Activated CD4-positive, alpha-beta T cell treated with anti-CD3 and anti-CD28 coated beads, Interleukin-2, amount 10 ng/mL, durations not matched to agents 7 days and 5 days (primary cell): ENCODE data around the gene DRD1. TPM values are rescaled to one million over a fixed set of nuclear protein-coding genes. Genes with fewer than 3 reads are reported as not detected.
"Not testable (repeated sequence)": the region's sequence is repeated elsewhere in the genome, so short reads cannot be mapped to it uniquely, and the experiment has no call there.

Experiments used
- CTCF ChIA-PET: fragments of 350-600 bp; sonication (Branson Sonifier 250); formaldehyde crosslinking; loops from one replicate; lab custom pipeline; 2021; ENCODE audit warnings: antibody characterized with exemption; lab: Charles Lee
- POLR2A ChIA-PET: fragments of 350-600 bp; sonication (Branson Sonifier 250); formaldehyde crosslinking; loops from one replicate; lab custom pipeline; 2021; ENCODE audit warnings: antibody characterized with exemption; lab: Charles Lee
- DNase-seq: peaks from one replicate; pipeline ENCODE4 v3.0.0-alpha.2; 2020
- H3K27ac Mint-ChIP-seq: one replicate; pipeline ENCODE4 v1.8.0; 2021; ENCODE audit warnings: mild to moderate bottlenecking, moderate library complexity, mixed read lengths
- H3K27me3 Mint-ChIP-seq: one replicate; pipeline ENCODE4 v1.8.0; 2021; ENCODE audit warnings: mixed read lengths
- H3K36me3 Mint-ChIP-seq: one replicate; pipeline ENCODE4 v1.8.0; 2021; ENCODE audit warnings: low read depth, mixed read lengths
- H3K4me1 Mint-ChIP-seq: one replicate; pipeline ENCODE4 v1.8.0; 2021; ENCODE audit warnings: mixed read lengths
- H3K4me3 Mint-ChIP-seq: one replicate; pipeline ENCODE4 v1.8.0; 2021; ENCODE audit warnings: mild to moderate bottlenecking, moderate library complexity, mixed read lengths
- H3K9me3 Mint-ChIP-seq: one replicate; pipeline ENCODE4 v1.8.0; 2021; ENCODE audit warnings: mixed read lengths
- total RNA-seq, 2 experiments: library from RNA; stranded (reverse); gene quantifications; one replicate each; pipeline ENCODE4 v1.2.3, GENCODE V29; 2021

DRD1 gene
- total RNA-seq, 2 experiments from 2014 or later: not detected

DNA sequence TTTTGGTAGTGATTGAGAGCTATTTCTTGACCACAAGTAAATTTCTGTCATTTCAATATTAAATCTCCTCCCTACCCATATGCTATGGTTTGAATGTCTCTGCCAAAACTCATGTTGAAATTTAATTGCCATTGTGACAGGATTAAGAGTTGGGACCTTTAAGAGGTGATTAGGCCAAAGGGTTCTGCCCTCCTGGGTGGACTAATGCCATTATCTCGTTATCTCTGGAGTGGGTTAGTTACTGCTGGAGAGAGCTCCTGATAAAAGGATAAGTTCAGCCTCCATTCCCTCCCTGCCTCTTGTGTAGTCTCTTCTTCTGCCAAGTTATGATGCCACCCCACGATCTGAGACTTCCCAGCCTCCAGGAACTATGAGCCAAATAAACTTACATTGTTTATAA lies 3.6 kb upstream of the DRD1 start:
- H3K36me3 Mint-ChIP-seq: no peaks in the 10 kb centered on the region
- no peak overlapping the region for H3K27ac Mint-ChIP-seq
- ChIA-PET POLR2A (no interaction called here), CTCF (no interaction called here)
- H3K4me1 Mint-ChIP-seq: peaks cover 6% of the 10 kb centered on the region
- H3K9me3 Mint-ChIP-seq: no peaks in the 10 kb centered on the region
- DNase-seq: no peak
- peaks cover 72% of the 10 kb centered on the region for H3K27me3 Mint-ChIP-seq
- no peak overlapping the region for H3K4me3 Mint-ChIP-seq

- CTCF ChIA-PET, H3K36me3 Mint-ChIP-seq, DNase-seq, H3K9me3 Mint-ChIP-seq, H3K4me3 Mint-ChIP-seq, POLR2A ChIA-PET, H3K4me1 Mint-ChIP-seq, H3K27ac Mint-ChIP-seq: not testable (repeated sequence)
- H3K27me3 Mint-ChIP-seq: peaks cover 77% of the 10 kb centered on the region
Observed at GRCh38 chr5:175446378-175446777, 2.4 kb upstream of the DRD1 start.

DNA sequence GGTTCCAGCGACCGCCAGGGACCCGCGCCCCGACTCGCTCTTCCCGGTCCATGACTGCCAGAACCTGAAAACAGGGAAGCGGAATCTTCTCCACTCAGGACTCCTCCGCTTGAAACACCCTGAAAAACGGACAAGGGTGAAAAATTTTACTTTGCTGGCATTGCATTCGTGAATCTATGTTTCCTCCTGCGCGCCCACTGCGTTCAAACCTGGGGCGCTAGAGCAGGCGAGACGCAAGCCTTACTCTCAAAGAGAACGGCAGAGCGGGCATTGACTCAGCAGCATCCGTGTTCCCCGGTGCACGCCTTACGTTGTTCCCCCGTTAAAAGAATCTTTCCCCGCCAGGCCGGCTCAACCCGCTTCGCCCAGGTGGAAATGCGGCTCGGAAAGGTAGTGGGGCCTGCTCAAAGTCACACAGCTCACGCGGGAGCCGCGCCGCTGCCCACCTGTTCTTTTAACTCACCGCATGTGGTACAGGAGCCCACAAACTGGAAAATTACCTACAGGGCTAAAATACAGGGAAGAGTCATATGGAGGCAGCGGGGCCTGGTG lies 999 bp upstream of the DRD1 start:
- Mint-ChIP-seq H3K36me3 (no peaks in the 10 kb centered on the region), H3K27ac (no peak overlapping the region), H3K9me3 (no peaks in the 10 kb centered on the region), H3K4me3 (no peak overlapping the region), H3K27me3 (peaks cover 79% of the 10 kb centered on the region), H3K4me1 (peaks cover 6% of the 10 kb centered on the region)
- CTCF ChIA-PET: interaction anchor here (1.0 to 1.6 kb wide), 2 partner anchors 8 to 17 kb away, joined by 3 to 5 read pairs; no protein-coding TSS in a partner anchor
- DNase-seq: no peak
- POLR2A ChIA-PET: no interaction called here

DNA sequence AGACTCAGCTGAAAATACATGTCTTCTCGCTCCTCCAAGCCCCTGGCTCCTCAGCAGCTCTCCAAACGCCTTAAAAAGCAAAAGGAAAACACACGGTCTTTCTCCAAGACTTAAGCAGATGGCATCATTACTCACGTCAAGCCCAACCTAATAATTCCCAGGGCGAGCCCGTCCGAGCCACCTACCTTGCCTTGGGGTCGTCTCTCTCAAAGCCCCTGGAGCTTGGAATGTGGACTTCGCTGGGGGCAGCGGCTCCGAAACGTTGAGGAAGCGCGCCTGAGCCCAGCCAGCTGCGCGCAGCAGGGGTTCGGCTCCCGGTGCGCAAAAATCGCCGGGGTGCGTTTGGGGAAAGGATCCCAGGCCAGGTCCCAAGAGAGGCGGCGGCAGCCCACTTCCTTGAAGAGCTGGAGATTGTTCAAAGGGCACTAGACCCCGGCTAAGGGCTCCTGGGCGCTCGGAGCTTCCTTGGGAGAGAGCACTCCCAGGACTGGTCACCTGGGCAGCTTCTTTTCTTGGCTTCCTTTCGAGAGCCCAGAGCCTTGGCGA lies 395 bp downstream of the DRD1 start:
- POLR2A ChIA-PET: no interaction called here
- CTCF ChIA-PET: interaction anchor here (0.9 to 1.6 kb wide), 3 partner anchors 9 to 498 kb away, joined by 3 to 5 read pairs (median 3); no protein-coding TSS in a partner anchor
- Mint-ChIP-seq H3K4me3 (no peak overlapping the region), H3K27ac (no peak overlapping the region), H3K4me1 (peaks cover 6% of the 10 kb centered on the region), H3K27me3 (peaks cover 77% of the 10 kb centered on the region), H3K9me3 (no peaks in the 10 kb centered on the region), H3K36me3 (no peaks in the 10 kb centered on the region)
- DNase-seq: no peak

- no peaks in the 10 kb centered on the region for H3K36me3 Mint-ChIP-seq
- H3K9me3 Mint-ChIP-seq: no peaks in the 10 kb centered on the region
- no peak for DNase-seq
- H3K4me3 Mint-ChIP-seq: no peak overlapping the region
- no peak overlapping the region for H3K27ac Mint-ChIP-seq
- CTCF ChIA-PET: no interaction called here
- POLR2A ChIA-PET: no interaction called here
- H3K4me1 Mint-ChIP-seq: peaks cover under 1% of the 10 kb centered on the region
- peaks cover 50% of the 10 kb centered on the region for H3K27me3 Mint-ChIP-seq
Observed at GRCh38 chr5:175438234-175438857, 5.6 kb downstream of the DRD1 start.

- Mint-ChIP-seq H3K4me1 (no peaks in the 10 kb centered on the region), H3K36me3 (no peaks in the 10 kb centered on the region), H3K27me3 (peaks cover 30% of the 10 kb centered on the region), H3K9me3 (no peaks in the 10 kb centered on the region), H3K27ac (no peak overlapping the region), H3K4me3 (no peak overlapping the region)
- no peak for DNase-seq
- POLR2A ChIA-PET: no interaction called here
- CTCF ChIA-PET: interaction anchor here (0.6 kb wide), 1 partner anchor 1287 kb away, joined by 3 read pairs; no protein-coding TSS in a partner anchor
Observed at GRCh38 chr5:175436359-175436758, 7.6 kb downstream of the DRD1 start.

DNA sequence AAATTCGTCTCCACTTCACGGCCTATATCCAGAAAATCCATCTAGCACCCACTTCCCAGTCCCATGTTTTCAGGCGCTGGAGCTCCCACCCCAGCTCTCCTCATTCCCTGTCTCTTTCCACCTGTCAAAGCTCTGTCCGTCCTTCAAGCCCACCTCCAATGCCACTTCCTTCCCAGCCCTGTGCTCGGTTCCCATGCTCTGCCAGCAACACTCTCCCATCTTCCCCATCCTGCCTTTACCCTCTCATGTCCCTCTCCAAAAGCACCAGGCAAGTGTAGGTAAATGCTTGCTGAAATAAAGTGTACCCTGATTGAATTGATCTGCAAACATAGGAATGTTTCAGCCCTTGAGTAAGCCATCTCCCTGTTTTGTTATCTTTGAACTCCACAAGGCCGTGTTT lies 9.2 kb downstream of the DRD1 start:
- no peaks in the 10 kb centered on the region for H3K9me3 Mint-ChIP-seq
- H3K27ac Mint-ChIP-seq: no peak overlapping the region
- ChIA-PET POLR2A (no interaction called here), CTCF (interaction anchor here (0.9 kb wide), 1 partner anchor 11 kb away, joined by 3 read pairs; no protein-coding TSS in a partner anchor)
- no peak overlapping the region for H3K4me3 Mint-ChIP-seq
- H3K27me3 Mint-ChIP-seq: peaks cover 20% of the 10 kb centered on the region
- no peak for DNase-seq
- H3K4me1 Mint-ChIP-seq: no peaks in the 10 kb centered on the region
- no peaks in the 10 kb centered on the region for H3K36me3 Mint-ChIP-seq

GRCh38 chr5:175427762-175428161 lies 16.2 kb downstream of the DRD1 start:
- no peak for DNase-seq
- no peaks in the 10 kb centered on the region for H3K36me3 Mint-ChIP-seq
- H3K4me3 Mint-ChIP-seq: no peak overlapping the region
- no peak overlapping the region for H3K27ac Mint-ChIP-seq
- ChIA-PET POLR2A (no interaction called here), CTCF (interaction anchor here (1.2 to 1.5 kb wide), 2 partner anchors 12 to 16 kb away, joined by 4 to 5 read pairs; partner anchors contain the start of gene DRD1)
- no peaks in the 10 kb centered on the region for H3K4me1 Mint-ChIP-seq
- peaks cover 19% of the 10 kb centered on the region for H3K27me3 Mint-ChIP-seq
- H3K9me3 Mint-ChIP-seq: no peaks in the 10 kb centered on the region

- peaks cover 20% of the 10 kb centered on the region for H3K27me3 Mint-ChIP-seq
- H3K9me3 Mint-ChIP-seq, DNase-seq, H3K4me3 Mint-ChIP-seq, H3K4me1 Mint-ChIP-seq, POLR2A ChIA-PET, CTCF ChIA-PET, H3K36me3 Mint-ChIP-seq, H3K27ac Mint-ChIP-seq: not testable (repeated sequence)
Observed at GRCh38 chr5:175424594-175424993, 19.4 kb downstream of the DRD1 start.

- Mint-ChIP-seq H3K27me3 (peaks cover 22% of the 10 kb centered on the region), H3K36me3 (no peaks in the 10 kb centered on the region), H3K27ac (no peak overlapping the region), H3K9me3 (no peaks in the 10 kb centered on the region), H3K4me3 (no peak overlapping the region), H3K4me1 (no peaks in the 10 kb centered on the region)
- ChIA-PET POLR2A (no interaction called here), CTCF (no interaction called here)
- DNase-seq: no peak
Observed at GRCh38 chr5:175422058-175422457, 21.9 kb downstream of the DRD1 start.

DNA sequence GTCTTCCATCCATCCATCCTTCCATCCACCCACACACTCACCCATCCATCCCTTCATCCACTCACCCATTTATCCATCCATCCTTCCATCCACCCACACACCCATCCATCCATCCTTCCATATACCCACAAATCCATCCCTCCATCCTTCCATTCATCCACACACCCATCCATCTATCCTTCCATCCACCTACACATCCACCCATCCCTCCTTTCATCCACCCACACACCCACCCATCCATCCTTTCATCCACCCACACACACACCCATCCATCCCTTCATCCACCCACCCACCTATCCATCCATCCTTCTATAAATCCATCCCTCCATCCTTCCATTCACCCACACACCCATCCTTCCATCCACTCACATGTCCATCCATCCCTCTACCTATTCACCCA lies 23.6 kb downstream of the DRD1 start:
- CTCF ChIA-PET: no interaction called here
- H3K4me1 Mint-ChIP-seq: no peaks in the 10 kb centered on the region
- no peaks in the 10 kb centered on the region for H3K36me3 Mint-ChIP-seq
- H3K27me3 Mint-ChIP-seq: peaks cover 22% of the 10 kb centered on the region
- H3K27ac Mint-ChIP-seq: no peak overlapping the region
- POLR2A ChIA-PET: no interaction called here
- no peak overlapping the region for H3K4me3 Mint-ChIP-seq
- no peak for DNase-seq
- H3K9me3 Mint-ChIP-seq: peaks cover 3% of the 10 kb centered on the region

- no peaks in the 10 kb centered on the region for H3K36me3 Mint-ChIP-seq
- DNase-seq: no peak
- H3K4me1 Mint-ChIP-seq: no peaks in the 10 kb centered on the region
- H3K9me3 Mint-ChIP-seq: peaks cover 8% of the 10 kb centered on the region
- ChIA-PET CTCF (no interaction called here), POLR2A (no interaction called here)
- H3K27me3 Mint-ChIP-seq: peaks cover 16% of the 10 kb centered on the region
- no peak overlapping the region for H3K4me3 Mint-ChIP-seq
- no peak overlapping the region for H3K27ac Mint-ChIP-seq
Observed at GRCh38 chr5:175418251-175418650, 25.7 kb downstream of the DRD1 start.

GRCh38 chr5:175417384-175417783 lies 26.6 kb downstream of the DRD1 start:
- Mint-ChIP-seq H3K27ac (no peak overlapping the region), H3K27me3 (peaks cover 16% of the 10 kb centered on the region)

More at GRCh38 chr5:175417384-175417783, 26.6 kb downstream of the DRD1 start:
- ChIA-PET POLR2A (no interaction called here), CTCF (no interaction called here)
- H3K4me3 Mint-ChIP-seq: no peak overlapping the region
- H3K4me1 Mint-ChIP-seq: no peaks in the 10 kb centered on the region
- no peaks in the 10 kb centered on the region for H3K36me3 Mint-ChIP-seq
- H3K9me3 Mint-ChIP-seq: peaks cover 8% of the 10 kb centered on the region
- DNase-seq: no peak
